ENCODE results near the gene DCANP1. TPM values are rescaled to one million over a fixed set of nuclear protein-coding genes. Genes with fewer than 3 reads are reported as not detected.
A peak's percentile ranks its signal among the peaks of the same experiment; 100 is the strongest.

DCANP1 gene
- total RNA-seq, 1 experiment from 2014 or later = not detected

GRCh38 chr5:135399794-135400542, 47.2 kb downstream of the DCANP1 start:
- Histone ChIP-seq H3K27ac (ENCODE audit: low read depth, low read length) (peak overlapping the region; percentile 79), H3K27me3 (ENCODE audit: insufficient read depth, low read length) (no peaks in the 10 kb centered on the region), H3K9me2 (ENCODE audit: insufficient read depth) (no peaks in the 10 kb centered on the region), H2AFZ (ENCODE audit: low read depth, low read length, poor library complexity, severe bottlenecking) (no peak overlapping the region), H3K9ac (ENCODE audit: low read length) (peak overlapping the region; percentile 98), H3K4me3 (replicated peaks in 1 of 2; ENCODE audit: low read depth in 1 of 2, low read length in 2 of 2) (peak overlapping the region; percentile 84 to 89), H3K9me3 (ENCODE audit: control insufficient read depth in 1 of 2, insufficient read depth in 1 of 2, low read depth in 1 of 2, low read length in 2 of 2) (no peaks in the 10 kb centered on the region), H3K79me2 (ENCODE audit: insufficient read depth, low read length) (peaks cover 39% of the 10 kb centered on the region), H3K36me3 (ENCODE audit: control insufficient read depth in 1 of 2, insufficient read depth in 2 of 2, low read length in 2 of 2) (no peaks in the 10 kb centered on the region), H3K4me2 (ENCODE audit: low read length) (peak overlapping the region; percentile 82), H3K4me1 (ENCODE audit: control insufficient read depth in 1 of 2, insufficient read depth in 2 of 2, low read length in 2 of 2) (peaks cover 12 to 25% of the 10 kb centered on the region in 2 experiments), H4K20me1 (ENCODE audit: insufficient read depth) (peaks cover 8% of the 10 kb centered on the region; the same call in 1 of the 2 replicates)
- ChIA-PET CTCF (interaction anchor here (0.7 kb wide), 1 partner anchor 12 kb away, joined by 3 read pairs; no protein-coding TSS in a partner anchor), RAD21 (ENCODE audit: low non-redundant PET in 1 of 2, low total read pairs in 2 of 2, uncharacterized antibody in 2 of 2, unreplicated experiment in 2 of 2) (no interaction called here), POLR2A (no interaction called here)
- intact Hi-C loops (cut with micrococcal nuclease) = no loop called here
- DNase-seq (ENCODE audit: low read depth, low spot score) = no peak
- BruUV-seq (replicated peaks) = TSS peak; percentile 73
- no peak for ATAC-seq
- TF ChIP-seq ELF1 (IDR thresholded peaks at IDR 0.05; ENCODE audit: borderline replicate concordance, low read depth) (no peak), CTCF (IDR thresholded peaks at IDR 0.05 in 2 of 3, conservative IDR thresholded peaks at IDR 0.05 in 1 of 3; ENCODE audit: borderline replicate concordance in 1 of 3, insufficient read depth in 1 of 3, low read depth in 2 of 3, low read length in 2 of 3) (no peak), SRF (IDR thresholded peaks at IDR 0.05; ENCODE audit: low read depth) (no peak), ZNF274 (IDR thresholded peaks at IDR 0.05; ENCODE audit: low read depth, low read length) (no peak), RAD21 (IDR thresholded peaks at IDR 0.05; ENCODE audit: low read depth) (no peak), EGR1 (IDR thresholded peaks at IDR 0.05; ENCODE audit: low read depth) (no peak), SP1 (IDR thresholded peaks at IDR 0.05; ENCODE audit: low read depth) (no peak), POLR2AphosphoS5 (IDR thresholded peaks at IDR 0.05; ENCODE audit: low read depth, low read length) (no peak), ATF3 (IDR thresholded peaks at IDR 0.05) (no peak), EZH2phosphoT487 (IDR thresholded peaks at IDR 0.05; ENCODE audit: borderline replicate concordance) (no peak), ZBTB33 (IDR thresholded peaks at IDR 0.05; ENCODE audit: extremely low read depth, insufficient replicate concordance, low read length) (no peak), ZFX (IDR thresholded peaks at IDR 0.05) (no peak), FOSL1 (IDR thresholded peaks at IDR 0.05; ENCODE audit: low read depth) (no peak), REST (IDR thresholded peaks at IDR 0.05; ENCODE audit: low read depth) (no peak)
- TF ChIP-seq, protein P1, sequence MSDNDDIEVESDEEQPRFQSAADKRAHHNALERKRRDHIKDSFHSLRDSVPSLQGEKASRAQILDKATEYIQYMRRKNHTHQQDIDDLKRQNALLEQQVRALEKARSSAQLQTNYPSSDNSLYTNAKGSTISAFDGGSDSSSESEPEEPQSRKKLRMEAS (IDR thresholded peaks at IDR 0.05) = no peak
